ENCODE results near the gene TUBB. TPM values are rescaled to one million over a fixed set of nuclear protein-coding genes. Genes with fewer than 3 reads are reported as not detected.

TUBB gene
- total and polyA plus RNA-seq, 9 of the 15 experiments (the other 6 are each of a cell fraction or from before 2014, with no cell fraction given), result 971 to 2,870 (median 1,478) TPM

GRCh38 chr6:30676660-30677285, 43.4 kb upstream of the TUBB start (continued):
- TF ChIP-seq CEBPZ (IDR thresholded peaks at IDR 0.05; ENCODE audit: borderline replicate concordance, low read depth, low read length) (no peak), ATF3 (IDR thresholded peaks at IDR 0.05) (no peak), ATF3 (CRISPR knock-in tag; conservative IDR thresholded peaks at IDR 0.05) (no peak), NUFIP1 (IDR thresholded peaks at IDR 0.05; ENCODE audit: partially characterized antibody) (no peak), HEY1 (CRISPR knock-in tag; IDR thresholded peaks at IDR 0.05; ENCODE audit: borderline replicate concordance) (no peak), U2AF2 (optimal IDR thresholded peaks at IDR 0.05; ENCODE audit: low read depth, low read length) (no peak), MTA1 (IDR thresholded peaks at IDR 0.05; ENCODE audit: borderline replicate concordance) (no peak), MLX (CRISPR knock-in tag; conservative IDR thresholded peaks at IDR 0.05) (no peak), CCNT2 (IDR thresholded peaks at IDR 0.05; ENCODE audit: borderline replicate concordance, extremely low read depth, insufficient read length, low read depth, low read length) (no peak), STAG1 (CRISPR knock-in tag; IDR thresholded peaks at IDR 0.05; ENCODE audit: borderline replicate concordance) (no peak), U2AF1 (optimal IDR thresholded peaks at IDR 0.05; ENCODE audit: low read depth, low read length) (no peak)

Measured in K562 (cell line).